Lower leg skin (tissue), 4 donors: Measurements from ENCODE around the gene SLC36A2. TPM values are rescaled to one million over a fixed set of nuclear protein-coding genes. Genes with fewer than 3 reads are reported as not detected.

ENCODE experiments used
- DNase-seq, 2 donors: peaks; one replicate each; pipeline ENCODE4 v3.0.0-alpha.2; 2019; ENCODE audit warnings: low spot score in 2 of 2
- H3K4me3 ChIP-seq: fragments of 200-600 bp; sonication (generic); 2 replicates; pipeline ENCODE4 v1.5.1; 2017; ENCODE audit warnings: mild to moderate bottlenecking, low read depth; ENCODE audit not compliant: poor library complexity, severe bottlenecking
- CTCF ChIP-seq, 3 donors: fragments of 450-650 bp; IDR thresholded peaks; one replicate each; pipeline ENCODE4 v1.5.1; 2016; ENCODE audit warnings: antibody characterized with exemption in 3 of 3, mild to moderate bottlenecking in 3 of 3, moderate library complexity in 2 of 3
- POLR2A ChIP-seq, 2 donors: fragments of 450-650 bp; IDR thresholded peaks; one replicate each; pipeline ENCODE4 v1.6.1; 2016 to 2017; ENCODE audit warnings: antibody characterized with exemption in 2 of 2, mild to moderate bottlenecking in 1 of 2, moderate library complexity in 1 of 2
- WGBS, 2 donors: methylation state at CpG; one replicate each; pipeline ENCODE4 v1.1.5; 2018; 5-methylcytosine and 5-hydroxymethylcytosine counted together
- intact Hi-C: fragments of 100-400 bp; cut with DNase I; formaldehyde crosslinking; loops from one replicate; pipeline ENCODE4 v1.15.0; 2023; ENCODE audit warnings: low total_unique reads
- total RNA-seq, 4 donors: library from RNA; depleted of rRNA; stranded (reverse); fragments of >200 nt; gene quantifications; one replicate each; pipeline ENCODE4 v1.1.0, GENCODE V29; 2016

The SLC36A2 gene
- total RNA-seq, 4 donors from 2014 or later = 1.5 TPM; not detected in 3

DNA sequence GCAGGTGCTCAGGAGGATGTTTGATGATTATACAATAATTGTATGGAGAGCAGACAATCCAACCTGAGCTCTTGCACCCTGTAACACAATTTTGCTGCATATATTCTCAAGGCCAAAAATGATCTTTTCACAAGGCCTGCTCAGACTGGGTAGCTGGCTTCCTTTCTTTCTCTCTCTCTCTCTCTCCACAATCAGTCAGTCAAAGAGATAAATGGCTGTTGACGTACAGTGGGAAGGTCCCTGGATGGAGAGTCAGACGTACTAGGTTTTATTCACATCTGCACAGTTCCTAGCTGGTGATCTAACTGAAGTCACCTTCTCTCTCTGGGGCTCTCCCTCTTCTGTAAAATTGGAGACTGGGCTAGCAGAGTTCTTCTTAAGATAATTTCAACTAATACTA lies 19.8 kb downstream of the SLC36A2 start:
- intact Hi-C loops = no loop called here
- 79 to 82% methylated on average over 2 of the region's 2 CpGs for WGBS, 2 donors
- no peak for TF ChIP-seq POLR2A (IDR thresholded peaks at IDR 0.05)
- no peak for TF ChIP-seq CTCF (IDR thresholded peaks at IDR 0.05)

GRCh38 chr5:151326266-151326665 lies 21.1 kb downstream of the SLC36A2 start:
- DNase-seq = no peak
- TF ChIP-seq CTCF (IDR thresholded peaks at IDR 0.05) (no peak), POLR2A (IDR thresholded peaks at IDR 0.05) (no peak)
- intact Hi-C loops = no loop called here
- 89 to 94% methylated on average over 3 of the region's 3 CpGs for WGBS, 2 donors
- H3K4me3 ChIP-seq = no peak overlapping the region

More for the DNA sequence above, 19.8 kb downstream of the SLC36A2 start:
- H3K4me3 ChIP-seq = no peak overlapping the region
- no peak for DNase-seq

GRCh38 chr5:151320481-151320880 lies 26.9 kb downstream of the SLC36A2 start:
- intact Hi-C loops = no loop called here
- H3K4me3 ChIP-seq = no peak overlapping the region
- 91 to 93% methylated on average over 4 of the region's 4 CpGs for WGBS, 2 donors
- DNase-seq = no peak
- no peak for TF ChIP-seq CTCF (IDR thresholded peaks at IDR 0.05)

- TF ChIP-seq POLR2A (IDR thresholded peaks at IDR 0.05) (no peak), CTCF (IDR thresholded peaks at IDR 0.05) (no peak)
- intact Hi-C loops = loop anchor here (10.0 kb wide), 1 partner anchor 194 kb away; no protein-coding TSS in a partner anchor
- DNase-seq = no peak
- WGBS, 2 donors = 65 to 71% methylated on average over 2 of the region's 2 CpGs
- H3K4me3 ChIP-seq = no peak overlapping the region
Observed at GRCh38 chr5:151318850-151319732, 28.3 kb downstream of the SLC36A2 start.

GRCh38 chr5:151317871-151318270 lies 29.5 kb downstream of the SLC36A2 start:
- intact Hi-C loops = loop anchor here (10.0 kb wide), 1 partner anchor 193 kb away; no protein-coding TSS in a partner anchor
- WGBS, 2 donors = 71 to 79% methylated on average over 2 of the region's 2 CpGs
- TF ChIP-seq POLR2A (IDR thresholded peaks at IDR 0.05) (no peak), CTCF (IDR thresholded peaks at IDR 0.05) (no peak)
- no peak overlapping the region for H3K4me3 ChIP-seq
- no peak for DNase-seq
